ENCODE results near the gene OR6C68.

DNA sequence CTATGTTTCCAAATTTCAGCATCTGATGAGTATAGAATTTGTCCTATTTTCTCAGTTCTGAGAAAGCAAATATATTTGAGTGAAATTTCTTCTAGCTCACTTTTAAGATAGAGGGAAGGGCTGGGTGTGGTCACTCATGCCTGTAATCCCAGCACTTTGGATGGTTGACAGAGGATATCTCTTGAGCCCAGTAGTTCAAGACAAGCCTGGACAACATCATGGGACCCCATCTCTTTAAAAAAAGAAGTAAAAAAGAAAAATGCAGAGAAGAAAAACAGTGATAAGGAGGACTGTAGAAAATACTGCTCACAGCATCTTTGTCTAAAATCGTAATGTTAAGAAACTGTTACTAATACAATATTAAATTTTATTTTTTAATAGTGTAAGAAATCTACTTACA is 19.9 kb upstream of the OR6C68 start:
- TF ChIP-seq, protein P1, sequence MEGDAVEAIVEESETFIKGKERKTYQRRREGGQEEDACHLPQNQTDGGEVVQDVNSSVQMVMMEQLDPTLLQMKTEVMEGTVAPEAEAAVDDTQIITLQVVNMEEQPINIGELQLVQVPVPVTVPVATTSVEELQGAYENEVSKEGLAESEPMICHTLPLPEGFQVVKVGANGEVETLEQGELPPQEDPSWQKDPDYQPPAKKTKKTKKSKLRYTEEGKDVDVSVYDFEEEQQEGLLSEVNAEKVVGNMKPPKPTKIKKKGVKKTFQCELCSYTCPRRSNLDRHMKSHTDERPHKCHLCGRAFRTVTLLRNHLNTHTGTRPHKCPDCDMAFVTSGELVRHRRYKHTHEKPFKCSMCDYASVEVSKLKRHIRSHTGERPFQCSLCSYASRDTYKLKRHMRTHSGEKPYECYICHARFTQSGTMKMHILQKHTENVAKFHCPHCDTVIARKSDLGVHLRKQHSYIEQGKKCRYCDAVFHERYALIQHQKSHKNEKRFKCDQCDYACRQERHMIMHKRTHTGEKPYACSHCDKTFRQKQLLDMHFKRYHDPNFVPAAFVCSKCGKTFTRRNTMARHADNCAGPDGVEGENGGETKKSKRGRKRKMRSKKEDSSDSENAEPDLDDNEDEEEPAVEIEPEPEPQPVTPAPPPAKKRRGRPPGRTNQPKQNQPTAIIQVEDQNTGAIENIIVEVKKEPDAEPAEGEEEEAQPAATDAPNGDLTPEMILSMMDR (IDR thresholded peaks at IDR 0.05; ENCODE audit: insufficient read depth, low read length, poor library complexity, severe bottlenecking): no peak
- TF ChIP-seq EZH2phosphoT487 (conservative IDR thresholded peaks at IDR 0.05; ENCODE audit: low read length): no peak

Data from SU-DHL-6 (cell line).